GM18499 (cell line): ENCODE data around the gene ABCE1.
"Not testable (repeated sequence)": the region's sequence is repeated elsewhere in the genome, so short reads cannot be mapped to it uniquely, and the experiment has no call there.

Experiments used
- ATAC-seq: cut with Tn5 transposase; IDR thresholded peaks from one replicate; pipeline ENCODE4 v1.9.1; 2021; ENCODE audit warnings: moderate number of reproducible peaks; ENCODE audit not compliant: insufficient read depth, unreplicated experiment

Gene ABCE1

DNA sequence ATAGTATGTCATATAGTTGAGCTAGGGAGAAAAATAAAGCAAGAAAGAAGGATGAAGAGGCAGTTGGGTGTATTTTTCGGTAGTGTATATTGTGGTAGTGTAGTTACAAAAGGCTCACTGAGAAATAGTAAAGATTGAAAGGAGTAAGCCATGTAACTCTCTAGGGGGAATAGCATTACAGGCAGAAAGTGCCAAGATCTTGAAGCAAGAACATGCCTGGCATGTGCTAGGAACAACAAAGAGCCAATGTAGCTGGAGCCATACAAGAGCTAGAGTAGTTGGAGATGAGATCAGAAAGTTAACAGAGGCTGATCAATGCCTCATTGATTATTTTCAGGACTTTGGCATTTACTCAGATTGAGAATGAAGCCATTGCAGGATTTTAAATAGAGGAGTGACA, 3.0 kb downstream of the ABCE1 start:
- ATAC-seq: no peak

DNA sequence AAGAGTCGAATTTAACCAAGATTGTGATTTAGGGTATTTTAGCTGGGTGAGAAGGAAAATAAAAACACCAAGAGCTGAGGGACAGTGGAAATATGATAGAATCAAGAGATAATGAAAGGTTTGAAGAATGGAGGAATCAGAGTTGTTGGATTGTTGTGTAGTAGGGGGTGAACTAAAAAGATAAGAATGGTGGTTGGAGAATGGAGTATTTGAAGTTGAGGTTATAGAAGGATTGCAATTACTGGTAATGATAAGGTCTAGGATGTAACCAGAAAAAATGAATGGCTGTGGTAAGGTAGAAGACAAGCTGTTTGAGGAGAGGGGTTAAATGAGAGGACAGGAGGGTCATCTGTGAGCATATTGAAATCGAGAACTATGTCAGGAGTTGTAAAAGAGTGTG, 4.5 kb downstream of the ABCE1 start:
- ATAC-seq: no peak

DNA sequence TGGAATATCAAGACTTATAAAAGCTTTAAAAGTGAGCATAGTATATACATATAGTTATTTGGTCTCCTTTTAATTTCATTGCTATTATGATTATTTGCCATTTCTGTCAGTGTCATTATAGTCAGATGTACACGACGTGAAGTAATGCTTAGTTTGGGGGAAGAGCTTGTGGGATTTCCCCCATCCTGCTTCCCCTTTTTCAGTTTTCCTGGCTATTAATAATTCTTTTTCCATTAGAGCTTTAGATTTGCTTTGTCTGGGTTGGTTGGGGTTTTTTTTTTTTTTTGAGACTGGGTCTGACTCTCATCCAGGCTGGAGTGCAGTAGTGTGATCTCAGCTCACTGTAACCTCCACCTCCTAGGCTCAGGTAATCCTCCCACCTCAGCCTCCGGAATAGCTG, 5.4 kb downstream of the ABCE1 start:
- no peak for ATAC-seq

DNA sequence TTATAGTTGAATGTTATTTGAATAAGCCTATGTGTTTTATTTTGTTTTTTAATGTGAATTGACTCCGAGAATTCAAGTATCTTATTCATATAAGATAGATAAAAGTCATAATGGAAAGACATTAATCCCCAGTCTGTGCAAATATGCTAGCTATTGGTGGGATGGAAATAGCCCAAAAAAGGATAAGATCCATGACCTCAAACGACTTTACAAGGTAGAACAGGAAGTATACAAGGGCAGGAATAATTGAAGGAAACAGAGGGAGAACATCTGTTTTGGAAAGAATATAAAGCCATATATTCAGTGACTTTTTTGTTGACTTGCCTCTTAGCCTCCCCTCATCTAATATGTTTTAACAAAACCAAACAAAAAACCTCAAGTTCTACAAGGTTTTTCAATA, 9.0 kb downstream of the ABCE1 start:
- no peak for ATAC-seq

DNA sequence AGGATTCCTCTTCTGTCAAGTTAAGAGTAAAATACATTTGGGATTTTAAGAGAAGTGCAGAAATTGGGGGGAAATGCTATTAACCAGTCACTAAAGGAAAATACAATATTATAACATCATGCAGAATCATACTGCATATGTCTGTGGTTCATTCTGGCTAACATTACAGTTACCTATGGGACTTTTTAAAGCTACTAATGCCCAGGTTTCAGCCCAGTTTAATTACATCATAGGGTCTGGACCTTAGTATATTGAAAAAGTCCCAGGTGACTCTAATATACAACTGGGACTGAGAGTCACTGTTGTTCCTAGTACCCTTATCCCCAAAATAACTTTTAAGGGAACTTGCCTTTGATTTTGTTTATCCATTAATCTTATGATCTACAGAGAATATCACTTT, 10.0 kb downstream of the ABCE1 start:
- ATAC-seq: no peak

DNA sequence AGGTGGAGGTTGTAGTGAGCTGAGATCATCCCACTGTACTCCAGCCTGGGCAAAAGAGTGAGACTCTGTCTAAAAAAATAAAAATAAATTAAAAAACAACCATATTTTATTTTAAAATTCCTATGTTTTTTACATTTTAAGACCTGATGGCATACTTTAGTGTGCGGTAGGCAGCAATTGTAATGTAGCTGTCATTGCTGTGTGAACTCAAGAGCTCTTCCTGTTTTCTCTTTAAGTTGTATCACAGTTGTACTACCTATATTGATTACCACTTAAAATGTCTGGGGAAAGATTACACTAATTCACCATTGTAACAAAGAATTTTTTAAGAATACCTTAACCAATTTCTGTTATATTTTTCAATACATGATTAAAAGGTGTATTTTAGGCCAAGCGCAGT, 27.3 kb downstream of the ABCE1 start:
- ATAC-seq: no peak

DNA sequence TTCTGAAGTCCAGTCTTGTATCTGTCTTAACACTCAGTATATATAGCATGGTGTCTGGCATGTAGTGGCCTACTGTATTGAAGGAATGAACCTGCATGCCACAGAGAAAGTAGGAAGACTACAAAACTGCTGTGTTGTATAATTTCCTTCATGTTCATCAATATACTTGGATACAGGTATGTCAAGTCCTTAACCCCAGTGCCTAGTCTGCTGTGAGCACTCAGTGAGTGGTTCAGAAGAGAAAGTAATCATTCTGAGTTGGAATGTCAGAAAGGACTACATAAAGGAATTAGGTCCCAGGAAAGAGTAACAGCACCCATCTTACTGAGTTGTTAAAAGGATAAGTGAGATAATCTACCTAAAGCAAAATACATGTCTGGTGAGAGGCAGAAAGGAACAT, 32.0 kb downstream of the ABCE1 start:
- no peak for ATAC-seq

DNA sequence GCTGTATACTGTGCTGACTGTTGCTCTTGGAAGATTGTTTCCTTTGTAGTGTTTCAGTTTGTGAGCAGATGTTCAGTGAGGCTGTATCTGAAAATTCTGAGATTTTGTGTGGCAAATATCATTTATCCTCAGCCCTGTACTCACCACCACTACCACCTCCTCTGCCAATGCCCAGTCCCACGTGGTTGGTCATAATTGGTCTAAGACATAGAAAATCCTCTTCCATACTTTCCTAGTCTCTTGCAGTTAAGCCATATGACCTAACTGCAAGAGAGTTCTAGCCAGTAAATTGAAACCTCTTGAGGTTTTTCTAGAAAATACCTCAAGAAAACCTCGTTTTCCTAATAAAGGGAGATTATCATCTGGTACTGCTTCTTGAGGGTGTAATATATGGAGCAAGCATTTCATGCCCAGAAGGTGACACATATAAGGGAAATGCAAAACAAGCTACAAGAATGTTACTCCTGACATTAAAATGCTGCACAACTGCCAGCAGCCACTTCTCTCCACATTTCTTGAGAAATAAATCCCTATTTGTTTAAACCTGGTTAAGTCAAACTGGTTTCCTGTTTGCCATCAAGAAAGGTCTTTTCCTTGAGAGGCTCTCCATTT, 32.8 kb downstream of the ABCE1 start:
- no peak for ATAC-seq

DNA sequence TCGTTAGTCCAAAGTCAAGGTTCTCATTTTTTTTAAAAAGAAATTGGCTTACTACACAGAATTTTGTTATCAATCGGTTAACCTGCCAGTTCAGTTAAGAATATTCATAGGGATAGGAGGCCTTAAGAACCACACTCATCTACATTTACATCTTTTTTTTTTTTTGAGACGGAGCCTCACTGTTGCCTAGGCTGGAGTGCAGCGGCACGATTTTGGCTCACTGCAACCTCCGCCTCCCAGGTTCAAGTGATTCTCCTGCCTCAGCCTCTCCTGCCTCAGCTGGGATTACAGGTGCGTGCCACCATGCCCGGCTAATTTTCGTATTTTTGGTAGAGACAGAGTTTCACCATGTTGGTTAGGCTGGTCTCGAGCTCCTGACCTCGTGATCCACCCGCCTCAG, 33.7 kb downstream of the ABCE1 start:
- no peak for ATAC-seq

DNA sequence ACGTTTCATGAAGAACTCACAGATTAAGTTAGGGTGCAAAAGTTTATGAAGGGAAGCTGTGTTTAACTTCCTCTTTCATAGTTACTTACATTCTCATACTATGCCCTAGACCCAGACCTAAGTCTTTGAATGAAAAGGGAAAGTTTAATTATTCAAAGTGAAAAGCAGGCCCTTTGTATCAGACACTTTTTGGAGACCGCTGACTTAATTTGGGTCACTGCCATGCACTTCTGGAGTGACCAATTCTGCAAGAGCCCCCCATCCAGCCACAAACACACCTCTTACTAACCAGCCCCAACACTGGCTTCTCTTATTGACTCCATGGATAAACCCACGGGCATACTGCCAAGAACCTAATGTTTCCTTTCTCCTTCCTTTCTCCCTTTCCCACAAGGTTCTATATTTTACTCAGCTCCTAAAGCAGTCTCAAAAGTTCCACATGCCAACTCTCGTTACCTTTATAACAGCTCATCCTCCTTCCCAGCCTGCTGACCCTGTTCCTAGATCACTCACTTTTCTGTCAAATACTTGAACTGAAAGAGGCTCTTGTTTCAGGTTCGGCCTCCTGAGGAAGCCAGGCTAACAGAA, 34.5 kb downstream of the ABCE1 start:
- peak; percentile 70 for ATAC-seq

DNA sequence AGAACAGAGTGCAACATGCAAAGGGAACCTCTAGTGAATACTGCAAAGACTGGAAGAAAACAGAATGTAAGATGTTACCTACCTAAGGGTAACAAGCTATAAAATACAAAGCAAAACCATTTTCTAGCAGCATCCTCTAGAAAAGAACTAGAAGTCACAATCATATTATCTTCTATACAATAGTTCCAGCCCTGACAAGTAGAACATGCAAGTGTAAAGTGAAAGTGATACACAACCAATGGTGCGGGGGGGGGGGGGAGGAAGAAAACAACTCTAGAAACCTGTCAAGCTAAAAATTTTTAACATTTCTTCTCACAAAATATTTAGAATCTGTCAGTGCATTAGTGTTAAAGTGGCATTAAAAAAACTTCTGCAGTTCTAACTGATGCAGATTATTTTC, 38.1 kb downstream of the ABCE1 start:
- not testable (repeated sequence) for ATAC-seq

DNA sequence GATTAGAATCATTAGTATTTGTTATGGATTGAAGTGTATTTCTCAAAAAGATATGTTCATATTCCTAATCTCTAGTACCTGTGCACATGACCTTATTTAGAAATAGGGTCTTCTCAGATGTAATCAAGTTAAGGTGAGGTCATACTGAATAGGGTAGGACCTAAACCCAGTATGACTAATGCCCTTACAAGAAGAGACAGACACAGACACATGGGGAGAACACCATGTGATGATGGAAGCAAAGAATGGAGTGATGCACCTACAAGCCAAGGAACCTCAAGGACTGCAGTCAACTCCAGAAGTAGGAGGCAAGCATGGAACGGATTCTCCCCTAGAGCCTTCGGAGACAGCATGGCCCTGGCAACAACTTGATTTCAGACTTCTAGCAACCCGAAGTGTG, 50.9 kb downstream of the ABCE1 start:
- ATAC-seq: no peak

DNA sequence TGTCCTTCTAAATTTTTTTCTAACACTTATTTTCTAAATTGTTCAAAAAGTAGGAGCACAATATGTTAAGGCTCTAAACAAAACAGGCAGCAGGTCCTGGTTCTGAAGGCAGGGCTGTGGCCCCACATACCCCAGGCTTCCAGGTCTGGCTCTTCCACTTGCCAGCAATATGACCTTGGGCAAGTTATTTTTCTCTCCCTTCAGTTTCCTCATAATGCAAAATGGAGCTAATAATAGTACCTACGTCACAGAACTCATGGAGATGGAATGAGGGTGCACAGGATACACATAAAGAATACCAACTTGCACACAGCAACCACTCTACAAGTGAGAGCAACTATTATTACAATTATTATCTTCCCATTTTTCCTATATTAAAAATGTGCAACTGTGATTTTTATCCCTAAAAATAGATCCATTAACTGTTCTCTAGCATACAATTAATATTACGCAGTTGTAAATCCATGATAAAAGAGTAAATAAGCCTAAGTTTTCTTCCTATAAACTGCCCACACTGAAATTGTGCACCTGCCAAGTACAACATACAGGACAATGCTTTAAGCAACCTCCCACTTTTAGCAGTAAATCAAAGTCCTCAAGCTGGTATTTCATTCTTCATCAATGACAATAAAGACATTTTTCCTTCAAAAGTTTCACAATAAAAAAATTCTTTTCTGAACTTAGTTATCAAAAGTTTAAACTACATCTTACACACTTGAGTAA, 55.2 kb downstream of the ABCE1 start:
- no peak for ATAC-seq

DNA sequence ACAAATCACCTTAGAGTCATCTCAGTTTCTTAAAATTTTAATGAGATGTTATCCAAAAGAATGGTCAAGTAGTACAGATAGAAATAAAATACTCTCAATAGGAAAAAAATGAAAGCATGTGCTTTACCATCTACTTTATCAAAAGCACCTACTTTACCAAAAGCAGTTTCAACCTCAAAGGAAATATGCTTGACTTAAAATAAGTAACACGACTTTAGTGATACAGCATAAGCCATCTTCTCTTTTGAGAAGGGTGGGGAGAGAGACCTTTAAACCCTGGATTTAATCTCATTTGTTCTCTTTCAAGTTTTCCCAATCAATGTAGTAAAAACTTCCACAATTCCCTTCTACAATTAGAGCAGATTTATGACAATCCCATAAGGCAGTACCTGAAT, 55.8 kb downstream of the ABCE1 start:
- ATAC-seq: no peak

DNA sequence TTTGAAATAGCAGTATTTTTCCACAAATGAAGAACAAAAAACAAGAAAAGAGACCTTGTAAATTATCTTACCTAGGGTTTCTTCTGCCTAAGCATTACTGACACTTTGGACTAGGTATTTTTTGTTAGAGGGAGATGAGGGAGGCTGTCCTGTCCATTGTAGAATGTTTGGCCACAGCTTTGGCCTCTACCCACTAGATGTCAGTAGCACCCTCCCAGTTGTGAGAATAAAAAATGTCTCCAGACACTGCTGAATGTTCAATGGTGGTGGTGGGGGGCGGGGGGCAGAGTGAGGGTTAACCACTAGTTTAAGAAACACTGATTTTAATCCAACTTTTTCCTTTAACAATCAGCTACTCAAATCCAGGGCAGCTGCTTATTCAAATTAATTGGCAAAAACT, 56.5 kb downstream of the ABCE1 start:
- ATAC-seq: peak; percentile 73

DNA sequence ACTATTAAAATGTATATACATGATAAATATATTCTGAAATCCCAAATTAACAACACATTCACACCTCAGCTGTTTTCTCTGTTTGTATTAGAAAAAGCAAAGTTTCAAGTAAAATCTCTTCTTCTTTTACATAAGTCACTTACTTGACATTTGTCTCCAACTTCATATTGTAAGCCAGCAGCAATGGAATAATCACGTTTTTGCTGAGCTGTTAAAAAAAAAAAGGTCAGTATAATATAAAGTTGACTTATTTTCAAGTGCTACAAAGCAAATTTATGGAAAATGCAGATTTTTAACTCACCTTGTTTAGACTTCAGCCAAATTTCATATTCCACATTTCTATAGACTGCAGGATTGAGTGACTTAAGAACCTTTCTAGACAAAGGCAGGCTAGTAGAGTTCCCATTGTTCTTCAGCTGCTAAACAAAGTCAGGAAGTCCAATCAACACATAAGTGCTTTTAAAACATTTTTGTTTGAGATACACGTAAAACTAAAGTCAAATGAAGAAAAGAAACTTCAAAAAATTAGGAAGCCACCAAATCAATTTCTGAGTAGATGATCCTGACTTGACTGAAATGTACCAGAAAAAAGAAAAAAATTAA, 57.3 kb downstream of the ABCE1 start:
- ATAC-seq: no peak

DNA sequence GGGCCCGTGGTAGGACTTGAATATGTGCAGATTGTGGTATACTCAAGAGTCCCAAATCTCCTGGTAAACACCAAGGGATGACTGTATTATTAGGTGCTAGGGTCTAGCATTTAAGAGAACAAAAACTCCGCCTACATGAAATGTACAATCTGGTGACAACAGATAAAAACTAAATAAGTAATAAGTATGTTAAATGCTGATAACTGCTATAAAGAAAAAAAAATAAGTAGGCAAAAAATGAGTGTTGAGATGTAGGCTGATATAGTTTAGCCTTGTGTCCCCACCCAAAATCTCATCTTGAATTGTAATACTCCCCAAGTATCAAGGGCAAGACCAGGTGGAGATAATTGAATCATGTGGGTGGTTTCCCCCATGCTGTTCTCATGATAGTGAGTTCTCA, 58.9 kb downstream of the ABCE1 start:
- no peak for ATAC-seq

DNA sequence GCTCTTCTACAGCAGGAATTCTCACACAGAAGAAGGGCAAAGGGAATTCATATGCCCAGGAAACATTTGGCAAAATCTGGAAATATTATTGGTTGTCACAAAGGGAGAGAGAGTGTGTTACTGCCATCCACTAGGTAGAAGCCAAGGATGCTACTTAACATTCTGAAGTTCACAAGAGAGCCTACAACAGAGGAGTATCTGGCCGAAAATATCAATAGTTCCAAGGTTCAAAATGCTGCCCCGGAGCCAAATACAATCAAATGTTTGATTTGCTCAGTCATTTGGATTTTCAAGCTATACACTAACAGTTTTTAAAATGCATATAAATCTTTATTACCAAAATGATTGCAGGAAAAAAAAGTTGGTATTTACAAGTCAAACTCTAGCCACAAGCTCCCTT, 63.4 kb downstream of the ABCE1 start:
- no peak for ATAC-seq

DNA sequence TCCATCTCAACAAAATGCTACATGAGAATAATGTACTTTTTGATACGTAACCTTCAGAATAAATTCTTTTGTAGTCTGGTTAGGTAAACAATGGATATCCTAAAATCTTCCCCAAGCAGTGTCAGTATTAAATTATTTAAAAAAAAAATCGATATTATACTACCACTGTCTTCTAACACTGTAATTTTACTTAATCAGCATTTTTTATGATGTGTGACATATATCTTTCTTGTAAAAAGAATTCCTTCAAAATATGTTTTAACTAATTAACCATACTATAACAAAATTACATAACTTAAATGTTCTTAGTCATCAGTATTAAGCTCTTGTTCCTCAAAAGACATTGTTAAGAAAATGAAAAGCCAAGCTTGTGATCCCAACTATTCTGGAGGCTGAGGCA, 69.8 kb downstream of the ABCE1 start:
- ATAC-seq: no peak

DNA sequence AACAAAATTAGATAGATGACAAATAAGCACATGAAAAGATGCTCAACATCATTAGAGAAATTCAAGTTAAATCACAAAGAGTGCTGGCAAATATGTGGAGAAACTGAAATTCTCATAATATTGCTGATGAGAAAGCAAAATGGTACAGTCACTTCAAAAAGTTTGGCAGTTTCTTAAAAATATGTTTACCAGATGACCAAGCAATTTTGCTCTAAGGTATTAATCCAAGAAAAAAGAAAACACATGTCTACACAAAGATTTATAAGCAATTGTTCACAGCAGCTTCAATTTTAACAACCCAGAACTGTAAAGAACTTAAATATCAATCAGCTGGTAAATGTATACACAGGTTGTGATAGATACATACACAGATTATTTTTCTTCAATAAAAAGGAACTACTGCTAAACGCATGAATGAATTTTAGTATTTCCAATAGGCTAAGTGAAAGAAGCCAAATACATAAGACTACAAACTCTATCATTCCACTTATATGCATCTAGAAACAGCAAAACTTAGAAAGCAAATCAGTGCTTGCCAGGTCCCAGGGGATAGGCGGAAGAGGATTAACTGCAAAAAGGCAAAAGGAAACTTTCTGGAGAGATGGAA, 70.6 kb downstream of the ABCE1 start:
- ATAC-seq: no peak

DNA sequence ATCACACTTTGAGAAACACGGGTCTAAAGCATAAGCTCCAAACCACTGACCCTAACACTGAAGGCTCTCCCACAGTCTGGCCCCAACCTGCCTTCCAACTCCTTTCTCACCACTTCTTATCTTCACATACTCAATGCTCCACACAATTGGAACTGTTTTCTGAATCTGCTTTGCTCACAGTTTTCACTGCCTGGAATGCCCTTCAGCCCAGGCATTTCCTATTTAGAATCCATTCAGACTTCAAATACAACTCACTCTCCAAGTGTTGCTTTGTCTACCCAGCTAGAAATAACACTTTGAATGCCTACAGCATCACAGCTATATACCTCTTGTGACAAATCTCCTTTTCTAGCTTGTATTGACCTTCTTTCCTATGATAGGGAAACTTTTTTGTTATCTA, 72.1 kb downstream of the ABCE1 start:
- ATAC-seq: no peak
